Endothelial cell of umbilical vein (primary cell): Measurements from ENCODE around the gene FGD6. TPM values are rescaled to one million over a fixed set of nuclear protein-coding genes. Genes with fewer than 3 reads are reported as not detected.

Experiments used
- BruUV-seq: library from RNA; stranded (reverse); fragments of 400-500 nt; replicated peaks from 2 replicates; lab custom pipeline; 2021; lab: Mats Ljungman, UMichigan
- CTCF ChIA-PET: fragments of 300-600, 350-600 bp; sonication (Branson Sonifier 250); formaldehyde crosslinking; loops from one replicate; lab custom pipeline; 2021; ENCODE audit warnings: antibody characterized with exemption, inconsistent platforms; lab: Charles Lee
- POLR2A ChIA-PET: fragments of 300-600, 350-600 bp; sonication (Branson Sonifier 250); formaldehyde crosslinking; loops from one replicate; lab custom pipeline; 2021; ENCODE audit warnings: antibody characterized with exemption, inconsistent platforms; lab: Charles Lee
- DNase-seq: peaks from one replicate; pipeline ENCODE4 v3.0.0-alpha.2; 2011; ENCODE audit warnings: low read depth, low spot score
- FAIRE-seq: peaks from 2 replicates; lab custom pipeline; 2011; peaks lifted over from hg19 to GRCh38; lab: Jason Lieb, UNC
- H2AFZ ChIP-seq: 2 replicates; pipeline ENCODE4 v1.6.0; 2012; ENCODE audit warnings: low read depth, low read length, control low read depth, inconsistent platforms
- H3K27ac ChIP-seq: 2 replicates; pipeline ENCODE4 v1.5.1; 2011; ENCODE audit warnings: low read depth, mild to moderate bottlenecking, control low read depth, low read length, moderate library complexity; ENCODE audit not compliant: insufficient read depth
- H3K27me3 ChIP-seq, 2 experiments: 2 replicates each; pipeline versions ENCODE4 v1.6.0 to v1.6.1; 2011; ENCODE audit warnings: low read length in 2 of 2, mixed read lengths in 1 of 2; ENCODE audit not compliant: control insufficient read depth in 2 of 2, insufficient read depth in 2 of 2
- H3K36me3 ChIP-seq, 2 experiments: 2 replicates in 1 of 2; 3 replicates in 1 of 2; pipeline ENCODE4 v1.5.1; 2011; ENCODE audit warnings: low read length in 2 of 2, mild to moderate bottlenecking in 1 of 2, moderate library complexity in 1 of 2; ENCODE audit not compliant: control insufficient read depth in 2 of 2, insufficient read depth in 2 of 2; ENCODE audit errors: extremely low read depth in 1 of 2
- H3K4me1 ChIP-seq: 3 replicates; pipeline ENCODE4 v1.5.1; 2011; ENCODE audit warnings: mild to moderate bottlenecking, low read length; ENCODE audit not compliant: control insufficient read depth, insufficient read depth; ENCODE audit errors: extremely low read depth
- H3K4me2 ChIP-seq: 2 replicates; pipeline ENCODE4 v1.6.1; 2011; ENCODE audit warnings: low read length, control low read depth, mixed read lengths; ENCODE audit not compliant: insufficient read depth
- H3K4me3 ChIP-seq, 3 experiments: fragments of 200-600 bp in 1 of 3; sonication (generic), shearing (Covaris generic) in 1 of 3; replicated peaks in 1 of 3; 2 replicates each; pipeline ENCODE4 v1.5.1; 2011 to 2016; ENCODE audit warnings: control low read depth in 3 of 3, low read length in 3 of 3, mild to moderate bottlenecking in 2 of 3, inconsistent platforms in 1 of 3, low read depth in 1 of 3, moderate library complexity in 1 of 3; ENCODE audit not compliant: insufficient read depth in 1 of 3
- H3K79me2 ChIP-seq: 2 replicates; pipeline ENCODE4 v1.6.0; 2012; ENCODE audit warnings: low read length, inconsistent platforms; ENCODE audit not compliant: control insufficient read depth, insufficient read depth
- H3K9ac ChIP-seq: replicated peaks from 2 replicates; pipeline ENCODE3; 2011; ENCODE audit warnings: low read length, control low read depth; ENCODE audit not compliant: insufficient read depth; ENCODE audit errors: extremely low read depth
- H3K9me1 ChIP-seq: replicated peaks from 3 replicates; pipeline ENCODE4 v1.6.0; 2011; ENCODE audit warnings: mild to moderate bottlenecking, low read length; ENCODE audit not compliant: control insufficient read depth, insufficient read depth; ENCODE audit errors: extremely low read depth
- H3K9me3 ChIP-seq: replicated peaks from 2 replicates; pipeline ENCODE4 v1.5.1; 2012; ENCODE audit warnings: low read length, inconsistent platforms; ENCODE audit not compliant: control insufficient read depth, insufficient read depth
- H4K20me1 ChIP-seq: replicated peaks from 2 replicates; pipeline ENCODE3; 2011; ENCODE audit warnings: mild to moderate bottlenecking, low read length; ENCODE audit not compliant: control insufficient read depth, insufficient read depth; ENCODE audit errors: extremely low read depth
- CTCF ChIP-seq, 2 donors: IDR thresholded peaks; 1 replicate in 1 of 2; 2 replicates in 1 of 2; pipeline ENCODE4 v1.5.1; 2011; ENCODE audit warnings: low read length in 2 of 2, mild to moderate bottlenecking in 2 of 2, moderate library complexity in 2 of 2, control low read depth in 1 of 2, inconsistent platforms in 1 of 2, low read depth in 1 of 2; ENCODE audit not compliant: insufficient read depth in 1 of 2; ENCODE audit errors: extremely low read depth in 1 of 2
- EZH2 ChIP-seq: IDR thresholded peaks from 2 replicates; pipeline ENCODE4 v1.6.1; 2012; ENCODE audit warnings: borderline replicate concordance, low read depth, mild to moderate bottlenecking, moderate library complexity, low read length, inconsistent platforms; ENCODE audit not compliant: severe bottlenecking
- FOS ChIP-seq: IDR thresholded peaks from 2 replicates; pipeline ENCODE4 v1.6.1; 2011; ENCODE audit warnings: mild to moderate bottlenecking, low read length, moderate library complexity, borderline replicate concordance; ENCODE audit not compliant: insufficient read depth
- GATA2 ChIP-seq: IDR thresholded peaks from 2 replicates; pipeline ENCODE4 v1.7.0; 2011; ENCODE audit warnings: low read depth, mild to moderate bottlenecking, moderate library complexity, mixed read lengths, low read length; ENCODE audit not compliant: insufficient read length, insufficient read depth
- JUN ChIP-seq: IDR thresholded peaks from 2 replicates; pipeline ENCODE4 v1.6.1; 2011; ENCODE audit warnings: borderline replicate concordance, low read depth; ENCODE audit not compliant: insufficient read length, insufficient read depth
- MYC ChIP-seq: IDR thresholded peaks from one replicate; pipeline ENCODE4 v1.6.1; 2011; ENCODE audit warnings: mild to moderate bottlenecking, low read depth, low read length
- POLR2A ChIP-seq: IDR thresholded peaks from 2 replicates; pipeline ENCODE4 v1.6.1; 2012; ENCODE audit warnings: low read depth, mild to moderate bottlenecking, control low read depth, low read length
- POLR2AphosphoS5 ChIP-seq: IDR thresholded peaks from 2 replicates; pipeline ENCODE4 v1.6.1; 2012; ENCODE audit warnings: low read depth, mild to moderate bottlenecking, control low read depth, low read length, moderate library complexity; ENCODE audit not compliant: insufficient read depth
- dilution Hi-C: fragments of 300-500 bp; cut with MboI; formaldehyde crosslinking; loops from one replicate; pipeline ENCODE4 v1.15.0; 2019; ENCODE audit warnings: low sequenced_read_pairs; ENCODE audit not compliant: extremely low pct_ligation_motif_present
- intact Hi-C: fragments of 100-400 bp; cut with micrococcal nuclease; formaldehyde crosslinking; loops from one replicate; pipeline ENCODE4 v1.10.0; 2022
- polyA plus RNA-seq, 4 experiments: library from polyadenylated mRNA; depleted of rRNA in 3 of 4; stranded (reverse) in 3 of 4; unstranded in 1 of 4; fragments of >200 nt; gene quantifications; 2 replicates each; pipeline versions ENCODE4 v1.2.1 to v1.2.3, GENCODE V29; 2011 to 2012; ENCODE audit warnings: missing spikeins in 1 of 4
- total RNA-seq: library from RNA; stranded (reverse); gene quantifications from 2 replicates; pipeline ENCODE4 v1.2.3, GENCODE V29; 2021
- TF ChIP-seq, protein P1 (sequence below): IDR thresholded peaks from 2 replicates; pipeline ENCODE4 v1.6.1; 2011; ENCODE audit not compliant: insufficient read depth, insufficient read length

FGD6 gene
- total and polyA plus RNA-seq, 2 donors (not counting 3 experiments of a cell fraction or from before 2014, with no cell fraction given), result 5.9 to 14.0 TPM

DNA sequence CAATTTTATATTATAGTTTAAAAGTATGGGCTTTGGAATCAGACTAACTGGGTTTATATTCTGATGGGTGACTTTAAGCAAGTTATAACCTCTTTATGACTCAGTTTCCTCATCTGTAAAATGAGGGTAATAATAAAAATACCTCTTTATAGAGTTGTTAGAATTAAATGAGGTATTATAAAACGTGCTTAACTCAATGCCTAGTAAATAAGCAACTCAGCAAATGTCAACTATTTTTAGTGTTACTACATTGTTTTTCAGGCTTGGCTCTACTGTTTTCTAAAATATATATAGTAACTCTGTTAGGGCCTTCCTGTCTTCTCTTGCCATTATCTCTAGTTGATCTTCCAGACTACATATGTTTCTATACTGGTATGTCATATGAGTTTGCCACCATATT, 20.9 kb upstream of the FGD6 start:
- Histone ChIP-seq H3K4me1 (no peaks in the 10 kb centered on the region), H3K27me3 (no peaks in the 10 kb centered on the region), H3K9me1 (no peaks in the 10 kb centered on the region), H3K27ac (no peak overlapping the region), H3K79me2 (peaks cover 68% of the 10 kb centered on the region), H3K9ac (no peak overlapping the region), H3K4me3 (no peak overlapping the region), H2AFZ (no peak overlapping the region), H3K36me3 (no peaks in the 10 kb centered on the region), H4K20me1 (no peaks in the 10 kb centered on the region), H3K9me3 (no peaks in the 10 kb centered on the region), H3K4me2 (no peak overlapping the region)
- DNase-seq (no peak), FAIRE-seq (no peak)
- TF ChIP-seq EZH2 (no peak), POLR2AphosphoS5 (no peak), FOS (no peak), GATA2 (no peak), POLR2A (no peak), CTCF (IDR thresholded peaks at IDR 0.05; ENCODE audit: extremely low read depth in 1 of 2, insufficient read depth in 1 of 2, low read depth in 1 of 2, low read length in 2 of 2) (no peak), JUN (no peak), MYC (no peak)
- TF ChIP-seq, protein P1, sequence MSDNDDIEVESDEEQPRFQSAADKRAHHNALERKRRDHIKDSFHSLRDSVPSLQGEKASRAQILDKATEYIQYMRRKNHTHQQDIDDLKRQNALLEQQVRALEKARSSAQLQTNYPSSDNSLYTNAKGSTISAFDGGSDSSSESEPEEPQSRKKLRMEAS, result no peak
- dilution Hi-C loops (no loop called here), intact Hi-C loops (no loop called here)
- CTCF ChIA-PET, result no interaction called here
- POLR2A ChIA-PET, result no interaction called here
- BruUV-seq, result no TSS peak
